T-helper 1 cell treated with Interleukin-12 subunit alpha and Interleukin-12 subunit beta and Interleukin-4 antibody, amounts not matched to agents 30 μg/mL and 1 μg/mL, for 36 hours (primary cell): ENCODE measurements around the gene TMC8.
"Not testable (repeated sequence)": the region's sequence is repeated elsewhere in the genome, so short reads cannot be mapped to it uniquely, and the experiment has no call there.

Source experiments
- H3K27ac Mint-ChIP-seq: one replicate; pipeline ENCODE4 v1.8.0; 2021; ENCODE audit warnings: mild to moderate bottlenecking, mixed read lengths
- H3K27me3 Mint-ChIP-seq: one replicate; pipeline ENCODE4 v1.8.0; 2021; ENCODE audit warnings: low read depth, mixed read lengths
- H3K36me3 Mint-ChIP-seq: one replicate; pipeline ENCODE4 v1.8.0; 2021; ENCODE audit warnings: low read depth, mixed read lengths
- H3K4me1 Mint-ChIP-seq: one replicate; pipeline ENCODE4 v1.8.0; 2021; ENCODE audit warnings: low read depth, mixed read lengths
- H3K4me3 Mint-ChIP-seq: one replicate; pipeline ENCODE4 v1.8.0; 2021; ENCODE audit warnings: mild to moderate bottlenecking, moderate library complexity, mixed read lengths
- H3K9me3 Mint-ChIP-seq: one replicate; pipeline ENCODE4 v1.8.0; 2021; ENCODE audit warnings: mixed read lengths

Gene TMC8

GRCh38 chr17:78114831-78115723 lies 15.5 kb upstream of the TMC8 start:
- Mint-ChIP-seq H3K9me3 (no peaks in the 10 kb centered on the region), H3K4me1 (peaks cover 31% of the 10 kb centered on the region), H3K36me3 (peaks cover 41% of the 10 kb centered on the region), H3K27ac (no peak overlapping the region), H3K27me3 (no peaks in the 10 kb centered on the region), H3K4me3 (no peak overlapping the region)

- Mint-ChIP-seq H3K36me3 (peaks cover 42% of the 10 kb centered on the region), H3K4me1 (peaks cover 31% of the 10 kb centered on the region)
- not testable (repeated sequence) for H3K4me3 Mint-ChIP-seq, H3K9me3 Mint-ChIP-seq, H3K27me3 Mint-ChIP-seq, H3K27ac Mint-ChIP-seq
These were observed 14.8 kb upstream of the TMC8 start for GRCh38 chr17:78115803-78116202.

- Mint-ChIP-seq H3K27ac (no peak overlapping the region), H3K9me3 (no peaks in the 10 kb centered on the region), H3K27me3 (no peaks in the 10 kb centered on the region), H3K4me3 (no peak overlapping the region), H3K4me1 (peaks cover 35% of the 10 kb centered on the region), H3K36me3 (peaks cover 47% of the 10 kb centered on the region)
These were observed 14.2 kb upstream of the TMC8 start for GRCh38 chr17:78116411-78116810.

- Mint-ChIP-seq H3K36me3 (peaks cover 50% of the 10 kb centered on the region), H3K4me3 (no peak overlapping the region), H3K4me1 (peaks cover 43% of the 10 kb centered on the region), H3K9me3 (no peaks in the 10 kb centered on the region), H3K27ac (peak overlapping the region; percentile 15), H3K27me3 (no peaks in the 10 kb centered on the region)
These were observed 13.3 kb upstream of the TMC8 start for GRCh38 chr17:78117027-78117981.

- Mint-ChIP-seq H3K9me3 (no peaks in the 10 kb centered on the region), H3K4me3 (no peak overlapping the region), H3K36me3 (peaks cover 54% of the 10 kb centered on the region), H3K27ac (no peak overlapping the region), H3K27me3 (no peaks in the 10 kb centered on the region), H3K4me1 (peaks cover 46% of the 10 kb centered on the region)
These were observed 11.8 kb upstream of the TMC8 start for GRCh38 chr17:78118801-78119241.

GRCh38 chr17:78120537-78120936 lies 10.0 kb upstream of the TMC8 start:
- Mint-ChIP-seq H3K27me3 (no peaks in the 10 kb centered on the region), H3K27ac (peak overlapping the region; percentile 22), H3K4me1 (peaks cover 36% of the 10 kb centered on the region), H3K36me3 (peaks cover 47% of the 10 kb centered on the region), H3K9me3 (no peaks in the 10 kb centered on the region), H3K4me3 (peak overlapping the region; percentile 40)

GRCh38 chr17:78120971-78121800 lies 9.4 kb upstream of the TMC8 start:
- H3K27ac Mint-ChIP-seq = peak overlapping the region; percentile 75
- peak overlapping the region; percentile 73 for H3K4me3 Mint-ChIP-seq
- H3K27me3 Mint-ChIP-seq = no peaks in the 10 kb centered on the region
- peaks cover 38% of the 10 kb centered on the region for H3K4me1 Mint-ChIP-seq
- no peaks in the 10 kb centered on the region for H3K9me3 Mint-ChIP-seq
- peaks cover 50% of the 10 kb centered on the region for H3K36me3 Mint-ChIP-seq

GRCh38 chr17:78121801-78122215 lies 8.8 kb upstream of the TMC8 start:
- H3K4me3 Mint-ChIP-seq = peak overlapping the region; percentile 73
- no peaks in the 10 kb centered on the region for H3K27me3 Mint-ChIP-seq
- H3K9me3 Mint-ChIP-seq = no peaks in the 10 kb centered on the region
- H3K4me1 Mint-ChIP-seq = peaks cover 39% of the 10 kb centered on the region
- H3K36me3 Mint-ChIP-seq = peaks cover 50% of the 10 kb centered on the region
- peak overlapping the region; percentile 75 for H3K27ac Mint-ChIP-seq

- Mint-ChIP-seq H3K4me1 (peaks cover 39% of the 10 kb centered on the region), H3K27me3 (no peaks in the 10 kb centered on the region), H3K27ac (peak overlapping the region; percentile 81), H3K4me3 (peak overlapping the region; percentile 73), H3K9me3 (no peaks in the 10 kb centered on the region), H3K36me3 (peaks cover 51% of the 10 kb centered on the region)
These were observed 8.2 kb upstream of the TMC8 start for GRCh38 chr17:78122216-78122930.

GRCh38 chr17:78122931-78123249 lies 7.7 kb upstream of the TMC8 start:
- peak overlapping the region; percentile 67 for H3K4me3 Mint-ChIP-seq
- H3K36me3 Mint-ChIP-seq = peaks cover 53% of the 10 kb centered on the region
- peaks cover 39% of the 10 kb centered on the region for H3K4me1 Mint-ChIP-seq
- H3K9me3 Mint-ChIP-seq = no peaks in the 10 kb centered on the region
- H3K27ac Mint-ChIP-seq = peak overlapping the region; percentile 81
- no peaks in the 10 kb centered on the region for H3K27me3 Mint-ChIP-seq

- Mint-ChIP-seq H3K36me3 (peaks cover 50% of the 10 kb centered on the region), H3K4me1 (peaks cover 38% of the 10 kb centered on the region), H3K27ac (peak overlapping the region; percentile 81), H3K4me3 (peak overlapping the region; percentile 67), H3K9me3 (no peaks in the 10 kb centered on the region), H3K27me3 (no peaks in the 10 kb centered on the region)
These were observed 7.2 kb upstream of the TMC8 start for GRCh38 chr17:78123258-78123929.

GRCh38 chr17:78124081-78124835 lies 6.3 kb upstream of the TMC8 start:
- H3K36me3 Mint-ChIP-seq = peaks cover 50% of the 10 kb centered on the region
- H3K4me1 Mint-ChIP-seq = peaks cover 40% of the 10 kb centered on the region
- peak overlapping the region; percentile 67 for H3K4me3 Mint-ChIP-seq
- H3K27ac Mint-ChIP-seq = peak overlapping the region; percentile 60
- no peaks in the 10 kb centered on the region for H3K9me3 Mint-ChIP-seq
- H3K27me3 Mint-ChIP-seq = no peaks in the 10 kb centered on the region

- Mint-ChIP-seq H3K27me3 (no peaks in the 10 kb centered on the region), H3K4me3 (peak overlapping the region; percentile 48), H3K9me3 (no peaks in the 10 kb centered on the region), H3K36me3 (peaks cover 48% of the 10 kb centered on the region), H3K4me1 (peaks cover 44% of the 10 kb centered on the region), H3K27ac (peak overlapping the region; percentile 26)
These were observed 5.8 kb upstream of the TMC8 start for GRCh38 chr17:78124836-78125137.
